GM18868 (cell line): ENCODE measurements around the gene GINS2.

Experiments
- ATAC-seq: cut with Tn5 transposase; IDR thresholded peaks from one replicate; pipeline ENCODE4 v1.9.1; 2021; ENCODE audit warnings: mild to moderate bottlenecking, moderate library complexity; ENCODE audit not compliant: unreplicated experiment

The GINS2 gene

DNA sequence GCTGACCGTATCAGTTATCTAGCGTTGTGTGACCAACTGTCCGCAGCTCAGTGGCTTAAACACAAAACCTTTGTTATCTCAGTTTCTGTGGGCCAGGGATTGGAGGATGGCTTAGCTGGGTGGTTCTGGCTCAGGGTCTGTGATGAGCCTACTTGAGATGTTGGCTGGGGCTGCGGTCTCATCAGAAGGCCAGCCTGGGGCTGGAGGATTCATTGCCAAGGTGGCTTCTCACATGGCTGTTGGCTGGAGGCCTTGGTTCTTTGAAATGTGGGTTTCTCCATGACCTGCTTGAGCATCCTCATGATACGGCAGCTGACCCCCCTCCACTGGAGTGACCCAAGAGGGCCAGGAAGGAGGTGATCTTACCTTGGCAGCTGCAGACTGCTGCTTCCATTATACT lies 58.9 kb downstream of the GINS2 start:
- no peak for ATAC-seq

DNA sequence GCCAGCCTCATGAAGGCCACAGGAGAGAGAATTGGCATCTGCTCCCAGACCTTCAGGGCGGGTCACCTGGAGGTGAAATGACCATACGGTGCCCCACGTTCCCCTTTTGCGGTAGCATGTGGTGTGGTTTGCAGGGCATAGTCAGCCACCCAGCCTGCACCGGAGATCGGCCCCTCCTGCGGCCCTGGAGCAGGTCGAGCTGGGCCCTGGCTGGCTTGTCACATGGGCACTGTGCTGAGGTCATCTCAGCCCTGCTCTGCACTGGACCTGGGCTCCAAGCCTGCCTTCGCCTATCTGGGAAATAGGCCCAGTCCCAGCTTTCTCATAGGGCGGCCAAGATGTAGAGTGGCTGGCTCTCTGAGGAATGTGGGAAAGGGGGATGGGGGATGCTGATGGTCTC lies 59.4 kb downstream of the GINS2 start:
- ATAC-seq = no peak

DNA sequence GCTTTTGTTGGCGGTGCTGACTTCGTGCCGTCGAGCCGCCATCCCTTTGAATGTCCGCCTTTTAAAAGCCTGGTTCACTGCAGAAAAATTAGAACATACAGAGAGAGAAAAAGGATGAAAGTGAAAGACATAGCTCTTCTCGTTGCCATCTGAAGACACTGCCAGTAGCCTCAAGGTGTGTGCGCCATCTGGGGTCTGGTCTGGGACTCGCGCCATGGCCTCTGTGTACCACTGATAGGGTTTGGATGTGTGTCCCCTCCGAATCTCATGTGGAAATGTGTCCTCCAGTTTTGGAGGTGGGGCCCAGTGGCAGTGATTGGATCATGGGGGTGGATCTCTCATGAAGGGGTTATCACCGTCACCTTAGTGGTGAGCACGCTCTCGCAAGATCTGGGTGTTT lies 60.1 kb downstream of the GINS2 start:
- no peak for ATAC-seq

DNA sequence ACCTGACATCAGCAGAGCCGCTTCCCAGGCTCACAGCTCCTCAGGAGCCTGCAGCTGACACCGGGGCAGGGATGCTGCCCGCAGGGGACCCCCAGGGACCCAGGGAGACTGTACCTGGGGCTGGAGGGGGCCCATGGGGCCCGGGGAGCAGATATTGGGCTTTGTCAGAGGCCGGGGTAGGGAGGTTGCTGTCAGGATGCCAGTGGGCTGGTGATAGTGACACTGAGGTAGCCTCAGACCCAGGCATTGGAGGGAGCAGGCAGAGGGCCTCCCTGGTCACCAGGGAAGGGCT lies 60.5 kb downstream of the GINS2 start:
- no peak for ATAC-seq

DNA sequence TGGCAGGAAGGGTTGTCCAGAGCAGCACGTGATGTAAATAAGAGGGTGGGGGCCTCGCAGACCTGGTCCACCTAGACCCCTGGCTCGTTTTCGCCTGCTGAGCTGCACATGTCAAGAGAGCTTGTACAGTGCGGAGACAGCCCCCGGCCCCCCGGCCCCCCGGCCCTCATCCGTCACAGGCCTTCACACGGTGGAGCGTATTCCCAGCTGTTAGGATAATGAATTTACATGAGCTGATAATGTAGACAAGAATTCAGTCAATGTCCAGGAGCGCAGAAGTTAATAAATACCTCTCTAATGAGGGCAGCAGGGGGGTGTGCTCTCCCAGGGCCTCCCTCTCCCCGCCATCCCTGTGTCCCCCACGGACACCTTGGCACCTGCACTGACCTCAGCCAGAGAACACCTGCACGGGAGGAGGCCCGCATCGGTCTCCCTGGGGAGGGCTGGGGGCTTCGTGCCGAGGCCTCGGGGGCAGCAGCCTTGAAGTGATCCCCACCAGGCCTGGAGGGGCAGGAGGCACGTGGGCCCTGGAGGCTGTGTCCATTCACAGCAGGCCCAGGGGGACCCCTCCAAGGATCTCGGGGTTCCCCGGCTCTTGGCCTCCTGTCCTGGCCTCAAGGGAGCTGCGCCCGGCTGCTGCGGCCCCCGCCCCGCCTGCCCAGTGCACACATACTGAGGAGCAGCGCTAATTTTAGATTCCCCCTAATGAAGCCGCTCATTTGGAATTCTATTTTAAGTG lies 61.1 kb downstream of the GINS2 start:
- ATAC-seq = no peak

DNA sequence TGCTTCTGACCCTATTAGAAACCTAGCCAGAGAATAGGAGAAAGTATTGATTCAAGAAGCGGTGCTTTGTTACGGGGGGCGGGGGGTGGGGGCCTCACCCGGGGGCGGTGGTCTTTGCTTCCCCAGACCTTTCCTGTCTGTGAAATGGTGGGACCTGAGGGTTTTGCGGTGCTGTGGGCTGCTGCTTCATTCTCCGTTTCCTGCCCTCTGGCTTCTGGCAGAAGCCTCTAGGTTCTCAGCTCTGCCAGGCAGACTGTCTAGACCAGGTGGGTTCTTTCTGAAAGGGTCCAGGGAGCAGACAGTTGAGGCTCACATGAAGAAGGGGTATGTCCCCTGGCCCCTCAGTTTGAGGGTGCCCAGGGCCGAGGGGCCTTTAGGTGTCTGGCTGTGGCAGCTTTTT lies 61.7 kb downstream of the GINS2 start:
- no peak for ATAC-seq
